Endothelial cell of umbilical vein (primary cell): ENCODE results near the gene ETS1. TPM values are rescaled to one million over a fixed set of nuclear protein-coding genes. Genes with fewer than 3 reads are reported as not detected.

Source experiments
- BruUV-seq: library from RNA; stranded (reverse); fragments of 400-500 nt; replicated peaks from 2 replicates; lab custom pipeline; 2021; lab: Mats Ljungman, UMichigan
- CTCF ChIA-PET: fragments of 300-600, 350-600 bp; sonication (Branson Sonifier 250); formaldehyde crosslinking; loops from one replicate; lab custom pipeline; 2021; ENCODE audit warnings: antibody characterized with exemption, inconsistent platforms; lab: Charles Lee
- POLR2A ChIA-PET: fragments of 300-600, 350-600 bp; sonication (Branson Sonifier 250); formaldehyde crosslinking; loops from one replicate; lab custom pipeline; 2021; ENCODE audit warnings: antibody characterized with exemption, inconsistent platforms; lab: Charles Lee
- DNase-seq: peaks from one replicate; pipeline ENCODE4 v3.0.0-alpha.2; 2011; ENCODE audit warnings: low read depth, low spot score
- FAIRE-seq: peaks from 2 replicates; lab custom pipeline; 2011; peaks lifted over from hg19 to GRCh38; lab: Jason Lieb, UNC
- H2AFZ ChIP-seq: 2 replicates; pipeline ENCODE4 v1.6.0; 2012; ENCODE audit warnings: low read depth, low read length, control low read depth, inconsistent platforms
- H3K27ac ChIP-seq: 2 replicates; pipeline ENCODE4 v1.5.1; 2011; ENCODE audit warnings: low read depth, mild to moderate bottlenecking, control low read depth, low read length, moderate library complexity; ENCODE audit not compliant: insufficient read depth
- H3K27me3 ChIP-seq, 2 experiments: 2 replicates each; pipeline versions ENCODE4 v1.6.0 to v1.6.1; 2011; ENCODE audit warnings: low read length in 2 of 2, mixed read lengths in 1 of 2; ENCODE audit not compliant: control insufficient read depth in 2 of 2, insufficient read depth in 2 of 2
- H3K36me3 ChIP-seq, 2 experiments: 2 replicates in 1 of 2; 3 replicates in 1 of 2; pipeline ENCODE4 v1.5.1; 2011; ENCODE audit warnings: low read length in 2 of 2, mild to moderate bottlenecking in 1 of 2, moderate library complexity in 1 of 2; ENCODE audit not compliant: control insufficient read depth in 2 of 2, insufficient read depth in 2 of 2; ENCODE audit errors: extremely low read depth in 1 of 2
- H3K4me1 ChIP-seq: 3 replicates; pipeline ENCODE4 v1.5.1; 2011; ENCODE audit warnings: mild to moderate bottlenecking, low read length; ENCODE audit not compliant: control insufficient read depth, insufficient read depth; ENCODE audit errors: extremely low read depth
- H3K4me2 ChIP-seq: 2 replicates; pipeline ENCODE4 v1.6.1; 2011; ENCODE audit warnings: low read length, control low read depth, mixed read lengths; ENCODE audit not compliant: insufficient read depth
- H3K4me3 ChIP-seq, 3 experiments: fragments of 200-600 bp in 1 of 3; sonication (generic), shearing (Covaris generic) in 1 of 3; replicated peaks in 1 of 3; 2 replicates each; pipeline ENCODE4 v1.5.1; 2011 to 2016; ENCODE audit warnings: control low read depth in 3 of 3, low read length in 3 of 3, mild to moderate bottlenecking in 2 of 3, inconsistent platforms in 1 of 3, low read depth in 1 of 3, moderate library complexity in 1 of 3; ENCODE audit not compliant: insufficient read depth in 1 of 3
- H3K79me2 ChIP-seq: 2 replicates; pipeline ENCODE4 v1.6.0; 2012; ENCODE audit warnings: low read length, inconsistent platforms; ENCODE audit not compliant: control insufficient read depth, insufficient read depth
- H3K9ac ChIP-seq: replicated peaks from 2 replicates; pipeline ENCODE3; 2011; ENCODE audit warnings: low read length, control low read depth; ENCODE audit not compliant: insufficient read depth; ENCODE audit errors: extremely low read depth
- H3K9me1 ChIP-seq: replicated peaks from 3 replicates; pipeline ENCODE4 v1.6.0; 2011; ENCODE audit warnings: mild to moderate bottlenecking, low read length; ENCODE audit not compliant: control insufficient read depth, insufficient read depth; ENCODE audit errors: extremely low read depth
- H3K9me3 ChIP-seq: replicated peaks from 2 replicates; pipeline ENCODE4 v1.5.1; 2012; ENCODE audit warnings: low read length, inconsistent platforms; ENCODE audit not compliant: control insufficient read depth, insufficient read depth
- H4K20me1 ChIP-seq: replicated peaks from 2 replicates; pipeline ENCODE3; 2011; ENCODE audit warnings: mild to moderate bottlenecking, low read length; ENCODE audit not compliant: control insufficient read depth, insufficient read depth; ENCODE audit errors: extremely low read depth
- CTCF ChIP-seq, 2 donors: IDR thresholded peaks; 1 replicate in 1 of 2; 2 replicates in 1 of 2; pipeline ENCODE4 v1.5.1; 2011; ENCODE audit warnings: low read length in 2 of 2, mild to moderate bottlenecking in 2 of 2, moderate library complexity in 2 of 2, control low read depth in 1 of 2, inconsistent platforms in 1 of 2, low read depth in 1 of 2; ENCODE audit not compliant: insufficient read depth in 1 of 2; ENCODE audit errors: extremely low read depth in 1 of 2
- EZH2 ChIP-seq: IDR thresholded peaks from 2 replicates; pipeline ENCODE4 v1.6.1; 2012; ENCODE audit warnings: borderline replicate concordance, low read depth, mild to moderate bottlenecking, moderate library complexity, low read length, inconsistent platforms; ENCODE audit not compliant: severe bottlenecking
- FOS ChIP-seq: IDR thresholded peaks from 2 replicates; pipeline ENCODE4 v1.6.1; 2011; ENCODE audit warnings: mild to moderate bottlenecking, low read length, moderate library complexity, borderline replicate concordance; ENCODE audit not compliant: insufficient read depth
- GATA2 ChIP-seq: IDR thresholded peaks from 2 replicates; pipeline ENCODE4 v1.7.0; 2011; ENCODE audit warnings: low read depth, mild to moderate bottlenecking, moderate library complexity, mixed read lengths, low read length; ENCODE audit not compliant: insufficient read length, insufficient read depth
- JUN ChIP-seq: IDR thresholded peaks from 2 replicates; pipeline ENCODE4 v1.6.1; 2011; ENCODE audit warnings: borderline replicate concordance, low read depth; ENCODE audit not compliant: insufficient read length, insufficient read depth
- MAX ChIP-seq: IDR thresholded peaks from 2 replicates; pipeline ENCODE4 v1.6.1; 2011; ENCODE audit not compliant: insufficient read depth, insufficient read length
- MYC ChIP-seq: IDR thresholded peaks from one replicate; pipeline ENCODE4 v1.6.1; 2011; ENCODE audit warnings: mild to moderate bottlenecking, low read depth, low read length
- POLR2A ChIP-seq: IDR thresholded peaks from 2 replicates; pipeline ENCODE4 v1.6.1; 2012; ENCODE audit warnings: low read depth, mild to moderate bottlenecking, control low read depth, low read length
- POLR2AphosphoS5 ChIP-seq: IDR thresholded peaks from 2 replicates; pipeline ENCODE4 v1.6.1; 2012; ENCODE audit warnings: low read depth, mild to moderate bottlenecking, control low read depth, low read length, moderate library complexity; ENCODE audit not compliant: insufficient read depth
- dilution Hi-C: fragments of 300-500 bp; cut with MboI; formaldehyde crosslinking; loops from one replicate; pipeline ENCODE4 v1.15.0; 2019; ENCODE audit warnings: low sequenced_read_pairs; ENCODE audit not compliant: extremely low pct_ligation_motif_present
- intact Hi-C: fragments of 100-400 bp; cut with micrococcal nuclease; formaldehyde crosslinking; loops from one replicate; pipeline ENCODE4 v1.10.0; 2022
- polyA plus RNA-seq, 4 experiments: library from polyadenylated mRNA; depleted of rRNA in 3 of 4; stranded (reverse) in 3 of 4; unstranded in 1 of 4; fragments of >200 nt; gene quantifications; 2 replicates each; pipeline versions ENCODE4 v1.2.1 to v1.2.3, GENCODE V29; 2011 to 2012; ENCODE audit warnings: missing spikeins in 1 of 4
- total RNA-seq: library from RNA; stranded (reverse); gene quantifications from 2 replicates; pipeline ENCODE4 v1.2.3, GENCODE V29; 2021

ETS1 gene
- total and polyA plus RNA-seq, 2 donors (not counting 3 experiments of a cell fraction or from before 2014, with no cell fraction given): 34.2 to 115 TPM

GRCh38 chr11:128517451-128518230, 69.7 kb downstream of the ETS1 start:
- TF ChIP-seq JUN (no peak), POLR2A (peak; percentile 16)
- no peak overlapping the region for H3K4me3 ChIP-seq
- H4K20me1 ChIP-seq: no peaks in the 10 kb centered on the region
- peaks cover 40% of the 10 kb centered on the region for H3K4me1 ChIP-seq
- H3K27ac ChIP-seq: no peak overlapping the region
- dilution Hi-C loops (no loop called here), intact Hi-C loops (loop anchor here (1.0 to 2.0 kb wide), 2 partner anchors 8 to 345 kb away; no protein-coding TSS in a partner anchor)
- no peak overlapping the region for H2AFZ ChIP-seq
- ChIA-PET POLR2A (no interaction called here), CTCF (interaction anchor here (0.9 to 3.1 kb wide), 13 partner anchors 8 to 346 kb away, joined by 3 to 10 read pairs (median 3); no protein-coding TSS in a partner anchor)
- peak overlapping the region; percentile 97 for H3K4me2 ChIP-seq
- no TSS peak for BruUV-seq
- H3K27me3 ChIP-seq: no peaks in the 10 kb centered on the region
- peaks cover 93% of the 10 kb centered on the region for H3K79me2 ChIP-seq
- peaks cover 0 to 4% of the 10 kb centered on the region in 2 experiments for H3K36me3 ChIP-seq
- DNase-seq: no peak
- no peaks in the 10 kb centered on the region for H3K9me1 ChIP-seq
- no peak overlapping the region for H3K9ac ChIP-seq
- FAIRE-seq: no peak
- no peaks in the 10 kb centered on the region for H3K9me3 ChIP-seq

GRCh38 chr11:128516886-128517285, 70.5 kb downstream of the ETS1 start:
- H3K9ac ChIP-seq: no peak overlapping the region
- H3K4me1 ChIP-seq: peaks cover 40% of the 10 kb centered on the region
- dilution Hi-C loops: no loop called here

More at GRCh38 chr11:128516886-128517285, 70.5 kb downstream of the ETS1 start:
- no peak overlapping the region for H3K27ac ChIP-seq
- ChIA-PET CTCF (interaction anchor here (1.5 to 2.0 kb wide), 3 partner anchors 11 to 114 kb away, joined by 5 to 6 read pairs (median 6); no protein-coding TSS in a partner anchor), POLR2A (no interaction called here)
- no peaks in the 10 kb centered on the region for H3K9me1 ChIP-seq
- peaks cover 100% of the 10 kb centered on the region for H3K79me2 ChIP-seq
- DNase-seq (no peak), FAIRE-seq (no peak)
- intact Hi-C loops: loop anchor here (1.0 kb wide), 1 partner anchor 8 kb away; no protein-coding TSS in a partner anchor
- H2AFZ ChIP-seq: no peak overlapping the region
- TF ChIP-seq EZH2 (no peak), JUN (no peak), CTCF (IDR thresholded peaks at IDR 0.05; ENCODE audit: extremely low read depth in 1 of 2, insufficient read depth in 1 of 2, low read depth in 1 of 2, low read length in 2 of 2) (no peak), GATA2 (no peak), POLR2A (no peak), FOS (no peak), MYC (no peak), POLR2AphosphoS5 (no peak), MAX (no peak)
- peaks cover 2% of the 10 kb centered on the region for H4K20me1 ChIP-seq
- BruUV-seq: no TSS peak
- peaks cover 0 to 7% of the 10 kb centered on the region in 2 experiments for H3K36me3 ChIP-seq
- H3K9me3 ChIP-seq: no peaks in the 10 kb centered on the region
- no peak overlapping the region for H3K4me3 ChIP-seq
- no peaks in the 10 kb centered on the region for H3K27me3 ChIP-seq
- no peak overlapping the region for H3K4me2 ChIP-seq
